Esophagus muscularis mucosa (tissue), 3 donors: ENCODE data around the gene VAMP8.

Source experiments
- POLR2A ChIP-seq: fragments of 450-650 bp; IDR thresholded peaks from one replicate; pipeline ENCODE4 v1.6.1; 2017; ENCODE audit warnings: antibody characterized with exemption, moderate library complexity, mild to moderate bottlenecking, low read depth
- POLR2AphosphoS5 ChIP-seq, 2 donors: sonication (generic); formaldehyde crosslinking; IDR thresholded peaks; one replicate each; pipeline ENCODE4 v1.6.1; 2017; ENCODE audit warnings: antibody characterized with exemption in 2 of 2
- TF ChIP-seq, protein P1 (sequence below), 3 experiments: fragments of 200-600 bp in 2 of 3; fragments of 450-650 bp in 1 of 3; sonication (generic) in 2 of 3; IDR thresholded peaks; one replicate each; pipeline ENCODE4 v1.5.1; 2017 to 2019; ENCODE audit warnings: antibody characterized with exemption in 3 of 3, mild to moderate bottlenecking in 2 of 3, moderate library complexity in 1 of 3

DNA sequence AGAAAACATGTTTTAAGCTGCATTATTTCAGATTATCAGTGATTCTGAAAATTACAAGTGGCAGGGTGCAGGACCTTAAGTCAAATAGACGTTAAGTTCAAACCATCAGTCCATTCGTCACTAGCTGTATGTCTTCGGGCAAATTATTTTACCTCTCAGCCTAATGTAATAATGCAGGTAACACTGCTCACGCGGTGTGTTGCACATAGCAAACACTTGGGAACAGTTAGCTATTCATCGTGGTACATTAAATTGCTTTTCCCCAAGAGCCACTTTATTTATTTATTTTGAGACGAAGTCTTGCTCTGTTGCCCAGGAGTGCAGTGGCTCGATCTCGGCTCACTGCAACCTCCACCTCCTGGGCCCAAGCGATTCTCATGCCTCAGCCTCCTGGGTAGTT lies 28.3 kb upstream of the VAMP8 start:
- TF ChIP-seq, protein P1, sequence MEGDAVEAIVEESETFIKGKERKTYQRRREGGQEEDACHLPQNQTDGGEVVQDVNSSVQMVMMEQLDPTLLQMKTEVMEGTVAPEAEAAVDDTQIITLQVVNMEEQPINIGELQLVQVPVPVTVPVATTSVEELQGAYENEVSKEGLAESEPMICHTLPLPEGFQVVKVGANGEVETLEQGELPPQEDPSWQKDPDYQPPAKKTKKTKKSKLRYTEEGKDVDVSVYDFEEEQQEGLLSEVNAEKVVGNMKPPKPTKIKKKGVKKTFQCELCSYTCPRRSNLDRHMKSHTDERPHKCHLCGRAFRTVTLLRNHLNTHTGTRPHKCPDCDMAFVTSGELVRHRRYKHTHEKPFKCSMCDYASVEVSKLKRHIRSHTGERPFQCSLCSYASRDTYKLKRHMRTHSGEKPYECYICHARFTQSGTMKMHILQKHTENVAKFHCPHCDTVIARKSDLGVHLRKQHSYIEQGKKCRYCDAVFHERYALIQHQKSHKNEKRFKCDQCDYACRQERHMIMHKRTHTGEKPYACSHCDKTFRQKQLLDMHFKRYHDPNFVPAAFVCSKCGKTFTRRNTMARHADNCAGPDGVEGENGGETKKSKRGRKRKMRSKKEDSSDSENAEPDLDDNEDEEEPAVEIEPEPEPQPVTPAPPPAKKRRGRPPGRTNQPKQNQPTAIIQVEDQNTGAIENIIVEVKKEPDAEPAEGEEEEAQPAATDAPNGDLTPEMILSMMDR (IDR thresholded peaks at IDR 0.05), result no peak
- no peak for TF ChIP-seq POLR2A
- no peak for TF ChIP-seq POLR2AphosphoS5 (IDR thresholded peaks at IDR 0.05)
